MM.1S (cell line): ENCODE data around the gene DHRSX.

Source experiments
- DNase-seq: peaks from one replicate; pipeline ENCODE4 v3.0.0-alpha.2; 2015
- H2AFZ ChIP-seq: fragments of 300-600 bp; sonication (generic); 2 replicates; pipeline ENCODE4 v1.6.0; 2016; ENCODE audit warnings: antibody characterized with exemption, low read length
- H3F3A ChIP-seq: fragments of 300-600 bp; sonication (generic); 2 replicates; pipeline ENCODE4 v1.6.1; 2016; ENCODE audit warnings: mild to moderate bottlenecking, antibody characterized with exemption, low read length, moderate library complexity, mixed read lengths; ENCODE audit not compliant: insufficient read depth
- H3K27ac ChIP-seq: fragments of 300-600 bp; sonication (generic); 2 replicates; pipeline ENCODE4 v1.5.1; 2016; ENCODE audit warnings: mild to moderate bottlenecking, low read length
- H3K27me3 ChIP-seq: fragments of 300-600 bp; sonication (generic); replicated peaks from 2 replicates; pipeline ENCODE4 v1.6.0; 2016; ENCODE audit warnings: low read length; ENCODE audit not compliant: insufficient read depth
- H3K36me3 ChIP-seq: fragments of 300-600 bp; sonication (generic); replicated peaks from 2 replicates; pipeline ENCODE4 v1.6.1; 2016; ENCODE audit warnings: mild to moderate bottlenecking, low read length, mixed read lengths; ENCODE audit not compliant: insufficient read depth
- H3K4me1 ChIP-seq: fragments of 300-600 bp; sonication (generic); 2 replicates; pipeline ENCODE4 v1.6.1; 2016; ENCODE audit warnings: low read length, mixed read lengths
- H3K4me2 ChIP-seq: fragments of 300-600 bp; sonication (generic); 2 replicates; pipeline ENCODE4 v1.6.0; 2016; ENCODE audit warnings: low read depth, low read length
- H3K4me3 ChIP-seq: fragments of 300-600 bp; sonication (generic); 2 replicates; pipeline ENCODE4 v1.5.1; 2016; ENCODE audit warnings: low read length, mixed read lengths
- H3K79me2 ChIP-seq: fragments of 300-600 bp; sonication (generic); 2 replicates; pipeline ENCODE4 v1.6.1; 2016; ENCODE audit warnings: mixed run types, low read length, mixed read lengths
- H3K9ac ChIP-seq: fragments of 300-600 bp; sonication (generic); 2 replicates; pipeline ENCODE4 v1.6.1; 2016; ENCODE audit warnings: low read length, mixed read lengths
- H3K9me2 ChIP-seq: fragments of 300-600 bp; sonication (generic); replicated peaks from 2 replicates; pipeline ENCODE4 v1.6.1; 2016; ENCODE audit warnings: mild to moderate bottlenecking, low read length, mixed read lengths; ENCODE audit not compliant: insufficient read depth
- H3K9me3 ChIP-seq: fragments of 300-600 bp; sonication (generic); replicated peaks from 2 replicates; pipeline ENCODE4 v1.6.1; 2016; ENCODE audit warnings: mild to moderate bottlenecking, low read length, mixed read lengths; ENCODE audit not compliant: insufficient read depth
- H4K20me1 ChIP-seq: fragments of 300-600 bp; sonication (generic); 2 replicates; pipeline ENCODE4 v1.6.1; 2016; ENCODE audit warnings: mild to moderate bottlenecking, low read length, moderate library complexity, mixed read lengths; ENCODE audit not compliant: insufficient read depth
- CTCF ChIP-seq: fragments of 300-600 bp; sonication (generic); IDR thresholded peaks from 2 replicates; pipeline ENCODE4 v1.5.1; 2016; ENCODE audit warnings: antibody characterized with exemption, low read length, mixed read lengths
- EZH2 ChIP-seq: fragments of 300-600 bp; sonication (generic); optimal IDR thresholded peaks from 2 replicates; pipeline ENCODE3; 2017; ENCODE audit warnings: low read depth, mild to moderate bottlenecking, antibody characterized with exemption, low read length, mixed read lengths
- EZH2phosphoT487 ChIP-seq: fragments of 300-600 bp; sonication (generic); IDR thresholded peaks from 2 replicates; pipeline ENCODE4 v1.6.1; 2018; ENCODE audit warnings: antibody characterized with exemption, low read length

DHRSX gene

DNA sequence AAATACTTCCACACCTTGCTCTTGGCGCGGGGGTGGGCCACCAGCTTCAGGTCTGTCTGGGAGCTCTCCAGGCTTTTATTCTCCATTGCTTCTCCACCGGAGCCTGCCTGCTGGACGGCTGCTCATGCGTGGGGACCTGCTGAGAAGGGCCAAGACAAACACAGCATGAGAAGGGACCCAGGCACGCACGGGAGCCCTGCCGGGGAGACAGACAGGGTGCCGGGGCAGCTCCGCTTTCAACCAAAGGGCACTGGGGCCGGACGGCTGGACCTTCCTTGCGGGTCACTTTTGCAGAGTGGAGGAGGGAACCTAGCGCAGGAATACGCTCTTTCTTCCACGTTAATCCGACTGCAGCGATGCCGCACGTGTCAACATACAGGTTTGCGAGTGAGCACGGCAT lies 10.1 kb downstream of the DHRSX start:
- no peak overlapping the region for H3K27ac ChIP-seq
- H3K36me3 ChIP-seq: no peaks in the 10 kb centered on the region; the same call in 1 of the 2 replicates
- H3K79me2 ChIP-seq: no peaks in the 10 kb centered on the region; the same call in 1 of the 2 replicates

DNA sequence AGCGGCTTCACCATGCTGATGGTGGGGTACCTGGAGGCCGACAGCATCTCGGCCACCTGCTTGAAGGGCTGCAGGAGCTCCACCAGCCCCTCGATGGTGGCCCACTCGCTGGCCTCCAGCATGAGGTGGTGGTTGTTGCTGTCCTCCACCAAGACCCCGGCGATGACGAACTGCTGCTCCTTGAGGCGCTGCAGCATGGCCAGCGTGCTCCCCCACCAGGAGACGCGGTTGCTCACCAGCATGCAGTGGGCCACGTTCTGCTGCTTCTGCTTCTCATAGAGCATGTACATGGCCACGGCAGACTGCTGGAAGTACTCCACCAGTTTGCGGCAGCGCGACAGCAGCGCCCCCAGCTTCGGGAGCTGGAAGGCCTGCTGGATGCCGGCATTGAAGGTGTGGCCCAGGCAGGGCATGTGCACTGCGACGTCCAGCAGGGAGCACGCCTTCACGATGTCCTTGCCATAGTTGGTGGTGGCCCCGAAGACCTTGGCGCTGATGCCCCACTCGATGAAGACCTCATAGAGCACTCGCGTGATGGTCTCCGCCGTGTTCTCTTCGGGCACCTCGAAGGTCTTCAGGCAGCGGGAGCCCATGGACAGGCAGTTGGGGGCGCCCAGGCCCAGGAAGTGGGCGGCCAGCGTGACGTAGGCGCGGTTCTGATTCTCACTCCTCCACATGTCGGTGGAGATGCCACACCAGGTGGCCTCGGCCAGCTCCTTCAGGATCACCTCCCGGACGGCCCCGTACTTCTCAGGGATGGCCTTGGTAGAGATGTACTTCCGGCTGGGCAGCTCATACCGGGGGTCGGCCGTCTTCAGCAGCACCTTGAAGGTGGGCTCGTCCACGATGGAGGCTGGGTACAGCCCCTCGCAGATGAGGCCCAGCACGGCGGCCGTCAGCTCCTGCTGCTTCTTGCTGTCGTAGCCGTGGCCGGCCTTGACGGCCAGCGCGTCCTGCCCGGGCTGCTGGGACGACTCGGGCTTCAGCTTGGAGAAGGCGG lies 11.0 kb downstream of the DHRSX start:
- no peaks in the 10 kb centered on the region for H3K79me2 ChIP-seq
- no peaks in the 10 kb centered on the region for H3F3A ChIP-seq
- no peaks in the 10 kb centered on the region for H4K20me1 ChIP-seq
- no peak overlapping the region for H2AFZ ChIP-seq
- H3K27ac ChIP-seq: no peak overlapping the region
- no peak for TF ChIP-seq CTCF
- no peak for TF ChIP-seq EZH2phosphoT487
- TF ChIP-seq EZH2: no peak
- no peaks in the 10 kb centered on the region for H3K9me3 ChIP-seq
- H3K9me2 ChIP-seq: no peaks in the 10 kb centered on the region
- no peak overlapping the region for H3K4me2 ChIP-seq
- no peaks in the 10 kb centered on the region for H3K27me3 ChIP-seq
- H3K4me3 ChIP-seq: no peak overlapping the region
- H3K4me1 ChIP-seq: no peaks in the 10 kb centered on the region
- H3K9ac ChIP-seq: no peak overlapping the region
- H3K36me3 ChIP-seq: no peaks in the 10 kb centered on the region; the same call in 1 of the 2 replicates
- DNase-seq: no peak

More for the DNA sequence above, 10.1 kb downstream of the DHRSX start:
- H3F3A ChIP-seq: no peaks in the 10 kb centered on the region
- no peak overlapping the region for H3K4me2 ChIP-seq
- H3K9ac ChIP-seq: no peak overlapping the region
- H3K9me2 ChIP-seq: no peaks in the 10 kb centered on the region
- no peak overlapping the region for H2AFZ ChIP-seq
- DNase-seq: no peak
- no peak for TF ChIP-seq EZH2
- no peak for TF ChIP-seq CTCF
- TF ChIP-seq EZH2phosphoT487: no peak
- H3K4me3 ChIP-seq: no peak overlapping the region
- no peaks in the 10 kb centered on the region for H4K20me1 ChIP-seq
- no peaks in the 10 kb centered on the region for H3K9me3 ChIP-seq
- no peaks in the 10 kb centered on the region for H3K4me1 ChIP-seq
- H3K27me3 ChIP-seq: no peaks in the 10 kb centered on the region

GRCh38 chrX:2488621-2489285 lies 12.0 kb downstream of the DHRSX start:
- Histone ChIP-seq H3K27ac (no peak overlapping the region), H4K20me1 (no peaks in the 10 kb centered on the region), H3K36me3 (no peaks in the 10 kb centered on the region; the same call in 1 of the 2 replicates), H3K27me3 (no peaks in the 10 kb centered on the region), H3K4me2 (no peak overlapping the region), H3K4me1 (no peaks in the 10 kb centered on the region), H3K9me3 (no peaks in the 10 kb centered on the region), H3F3A (no peaks in the 10 kb centered on the region), H2AFZ (no peak overlapping the region), H3K79me2 (no peaks in the 10 kb centered on the region), H3K4me3 (no peak overlapping the region), H3K9me2 (no peaks in the 10 kb centered on the region), H3K9ac (no peak overlapping the region)
- DNase-seq: no peak
- no peak for TF ChIP-seq CTCF
- no peak for TF ChIP-seq EZH2
- TF ChIP-seq EZH2phosphoT487: no peak
